Progenitor cell of endocrine pancreas (in vitro differentiated cells): Measurements from ENCODE around the gene BMPR2. TPM values are rescaled to one million over a fixed set of nuclear protein-coding genes. Genes with fewer than 3 reads are reported as not detected.

Experiments
- DNase-seq: peaks from one replicate; pipeline ENCODE4 v3.0.0; 2021; ENCODE audit warnings: low spot score; ENCODE audit not compliant: unreplicated experiment
- H3K27ac Mint-ChIP-seq: 2 replicates; pipeline ENCODE4 v1.8.0; 2021; ENCODE audit warnings: mild to moderate bottlenecking, moderate library complexity, mixed read lengths
- H3K27me3 Mint-ChIP-seq: 2 replicates; pipeline ENCODE4 v1.8.0; 2021; ENCODE audit warnings: mixed read lengths
- H3K36me3 Mint-ChIP-seq: 2 replicates; pipeline ENCODE4 v1.8.0; 2022; ENCODE audit warnings: mixed read lengths; ENCODE audit not compliant: insufficient read depth
- H3K4me1 Mint-ChIP-seq: 2 replicates; pipeline ENCODE4 v1.8.0; 2021; ENCODE audit warnings: low read depth, mixed read lengths
- H3K4me3 Mint-ChIP-seq: 2 replicates; pipeline ENCODE4 v1.8.0; 2021; ENCODE audit warnings: low read depth, mild to moderate bottlenecking, moderate library complexity, mixed read lengths
- H3K9me3 Mint-ChIP-seq: 2 replicates; pipeline ENCODE4 v1.8.0; 2021; ENCODE audit warnings: low read depth, mixed read lengths
- CTCF ChIP-seq: fragments of 200-600 bp; sonication (generic); IDR thresholded peaks from one replicate; pipeline ENCODE4 v1.5.0; 2021; ENCODE audit warnings: antibody characterized with exemption, mild to moderate bottlenecking; ENCODE audit not compliant: unreplicated experiment
- total RNA-seq: library from RNA; stranded (reverse); gene quantifications from 2 replicates; pipeline ENCODE4 v1.2.1, GENCODE V29; 2021

Gene BMPR2
- total RNA-seq, 1 donor from 2014 or later = 36.7 TPM

- Mint-ChIP-seq H3K4me1 (peaks cover 12% of the 10 kb centered on the region), H3K36me3 (peaks cover 2% of the 10 kb centered on the region), H3K27me3 (no peaks in the 10 kb centered on the region), H3K4me3 (no peak overlapping the region), H3K9me3 (no peaks in the 10 kb centered on the region), H3K27ac (no peak overlapping the region)
- no peak for TF ChIP-seq CTCF
- DNase-seq = no peak
These were observed 47.0 kb downstream of the BMPR2 start for GRCh38 chr2:202423139-202423538.

GRCh38 chr2:202425036-202425435 is 48.9 kb downstream of the BMPR2 start:
- Mint-ChIP-seq H3K4me3 (no peak overlapping the region), H3K9me3 (no peaks in the 10 kb centered on the region), H3K4me1 (peaks cover 7% of the 10 kb centered on the region), H3K27me3 (no peaks in the 10 kb centered on the region), H3K36me3 (peaks cover 2% of the 10 kb centered on the region), H3K27ac (no peak overlapping the region)
- DNase-seq = no peak
- no peak for TF ChIP-seq CTCF

GRCh38 chr2:202426751-202427150 is 50.6 kb downstream of the BMPR2 start:
- Mint-ChIP-seq H3K4me3 (no peak overlapping the region), H3K9me3 (no peaks in the 10 kb centered on the region), H3K27ac (peak overlapping the region; percentile 86), H3K36me3 (peaks cover 2% of the 10 kb centered on the region), H3K27me3 (no peaks in the 10 kb centered on the region), H3K4me1 (peaks cover 4% of the 10 kb centered on the region)
- no peak for DNase-seq
- TF ChIP-seq CTCF = no peak

- H3K27ac Mint-ChIP-seq = peak overlapping the region; percentile 4
- H3K4me3 Mint-ChIP-seq = no peak overlapping the region
- H3K27me3 Mint-ChIP-seq = no peaks in the 10 kb centered on the region
- peaks cover 3% of the 10 kb centered on the region for H3K36me3 Mint-ChIP-seq
- no peak for TF ChIP-seq CTCF
- H3K4me1 Mint-ChIP-seq = peaks cover 11% of the 10 kb centered on the region
- no peaks in the 10 kb centered on the region for H3K9me3 Mint-ChIP-seq
- DNase-seq = no peak
These were observed 53.2 kb downstream of the BMPR2 start for GRCh38 chr2:202429164-202429980.

- peaks cover 2% of the 10 kb centered on the region for H3K36me3 Mint-ChIP-seq
- no peaks in the 10 kb centered on the region for H3K27me3 Mint-ChIP-seq
- DNase-seq = no peak
- no peak for TF ChIP-seq CTCF
- peaks cover 14% of the 10 kb centered on the region for H3K4me1 Mint-ChIP-seq
- no peak overlapping the region for H3K27ac Mint-ChIP-seq
- H3K4me3 Mint-ChIP-seq = no peak overlapping the region
- H3K9me3 Mint-ChIP-seq = no peaks in the 10 kb centered on the region
These were observed 56.6 kb downstream of the BMPR2 start for GRCh38 chr2:202432776-202433175.
